GM18867 (cell line): Measurements from ENCODE around the gene CBX8.
"Not testable (repeated sequence)": the region's sequence is repeated elsewhere in the genome, so short reads cannot be mapped to it uniquely, and the experiment has no call there.

Experiments used
- ATAC-seq: cut with Tn5 transposase; IDR thresholded peaks from one replicate; pipeline ENCODE4 v1.9.1; 2021; ENCODE audit warnings: mild to moderate bottlenecking, moderate library complexity; ENCODE audit not compliant: unreplicated experiment

CBX8 gene

DNA sequence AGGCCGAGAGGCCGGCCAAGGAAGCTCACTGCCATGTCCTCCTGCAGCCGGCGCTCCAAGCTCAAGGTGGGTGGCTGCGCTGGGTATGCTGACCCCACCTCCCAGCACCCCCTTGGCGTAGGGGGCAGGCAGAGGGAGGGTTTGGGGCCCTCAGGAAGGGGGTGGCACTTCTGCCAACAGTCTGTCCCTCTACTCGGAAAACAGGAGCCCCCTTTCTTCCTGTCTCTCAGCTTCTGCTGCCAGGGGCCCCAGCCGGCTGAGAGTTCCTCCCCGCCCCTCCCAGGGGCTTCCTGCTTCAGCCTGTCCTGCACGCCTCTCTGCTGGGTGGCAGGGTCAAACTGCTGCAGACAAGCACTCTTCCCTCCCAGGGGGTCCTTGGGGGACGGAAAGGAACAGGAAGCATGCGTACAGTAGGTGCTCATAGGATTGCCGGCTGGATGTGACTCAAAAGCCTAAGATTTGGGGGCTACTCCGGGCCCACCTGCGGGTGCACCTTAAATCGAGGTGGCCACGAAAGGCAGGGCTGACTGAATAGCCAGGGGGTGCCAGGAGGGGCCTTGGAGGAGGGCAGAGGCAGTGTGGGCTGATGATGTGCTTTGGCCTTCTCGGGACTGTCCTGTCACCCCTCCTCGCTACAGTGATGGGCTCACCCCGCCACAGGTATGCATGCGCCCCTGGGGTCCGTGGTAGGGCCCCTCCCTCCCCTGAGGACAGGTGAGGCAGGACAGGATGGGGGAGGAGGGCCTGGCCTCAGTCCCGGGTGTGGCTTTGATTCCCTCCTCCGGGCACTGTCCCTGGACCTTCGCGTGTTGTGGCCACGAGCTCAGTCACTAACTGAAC, 14.9 kb downstream of the CBX8 start:
- ATAC-seq: no peak

- ATAC-seq: no peak
These were observed 15.7 kb downstream of the CBX8 start for GRCh38 chr17:79781012-79781650.

- ATAC-seq: no peak
These were observed 17.1 kb downstream of the CBX8 start for GRCh38 chr17:79779661-79780365.

DNA sequence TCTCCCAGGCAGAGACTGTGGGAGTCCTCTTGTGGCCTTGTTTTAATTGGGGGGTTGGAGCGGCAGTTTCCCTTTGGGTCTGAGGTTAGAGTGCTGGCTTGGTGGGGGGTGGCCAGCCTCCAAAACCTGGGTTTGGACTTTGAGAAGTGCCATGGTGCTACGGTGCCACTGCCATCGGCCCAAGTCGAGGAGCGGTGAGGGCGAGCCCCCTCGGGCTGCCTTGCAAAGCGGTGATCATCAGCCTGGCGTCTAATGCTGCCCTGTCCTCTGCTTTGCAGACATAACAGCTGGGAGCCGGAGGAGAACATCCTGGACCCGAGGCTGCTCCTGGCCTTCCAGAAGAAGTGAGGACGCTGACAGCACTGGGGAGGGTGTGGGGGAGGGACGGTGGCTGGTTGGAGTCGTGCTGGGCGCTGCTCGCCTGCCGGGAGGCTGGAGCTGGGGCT, 17.8 kb downstream of the CBX8 start:
- no peak for ATAC-seq

- no peak for ATAC-seq
These were observed 18.3 kb downstream of the CBX8 start for GRCh38 chr17:79778504-79779083.

GRCh38 chr17:79777894-79778503, 18.9 kb downstream of the CBX8 start, which contains the start of gene CBX2:
Gene CBX2 (plus strand): TSS chr17:79778148. CDS start chr17:79778236, 88 bp downstream.
- ATAC-seq: peak; percentile 73

DNA sequence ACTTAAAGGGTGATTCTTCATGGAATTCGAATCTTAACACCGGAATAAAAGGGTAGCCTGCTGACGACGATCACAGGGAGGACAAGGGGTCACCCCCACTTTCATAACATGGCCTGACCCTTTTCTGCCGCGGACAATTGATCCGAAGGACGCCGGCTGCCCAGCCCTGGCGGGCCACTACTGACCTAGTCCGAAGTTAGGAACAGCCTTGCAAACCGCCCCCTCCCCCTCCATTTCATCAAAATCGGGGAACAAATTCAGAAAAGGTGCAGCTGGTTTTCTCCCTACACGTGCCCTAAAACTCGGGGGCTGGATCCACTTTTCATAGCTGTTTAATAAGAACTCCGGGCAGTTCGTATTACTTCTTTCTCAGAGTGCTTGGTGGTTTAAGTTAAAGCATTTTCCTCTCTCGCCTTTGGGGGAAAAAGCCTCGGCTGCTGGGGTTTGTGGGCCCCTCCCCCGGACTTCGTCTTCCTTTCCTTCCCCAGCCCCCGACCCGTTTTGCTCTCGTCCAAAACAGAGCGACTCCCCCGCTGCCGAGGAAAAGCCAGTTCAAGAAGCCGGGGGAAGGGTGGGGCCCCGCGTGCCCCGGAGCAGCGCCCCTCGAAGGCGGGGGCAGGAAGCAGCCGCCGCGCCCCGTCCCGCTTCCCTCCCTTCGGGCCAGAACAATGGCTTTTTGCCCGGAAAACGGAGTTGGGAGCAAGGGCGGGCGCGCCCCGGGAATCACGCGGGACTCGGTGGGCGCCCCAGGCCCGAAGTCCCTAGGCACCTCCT, 19.6 kb downstream of the CBX8 start:
- no peak for ATAC-seq

- no peak for ATAC-seq
These were observed 20.3 kb downstream of the CBX8 start for GRCh38 chr17:79776376-79777119.

GRCh38 chr17:79775632-79776031, 21.2 kb downstream of the CBX8 start:
- ATAC-seq: no peak

GRCh38 chr17:79774561-79774975, 22.3 kb downstream of the CBX8 start:
- no peak for ATAC-seq

DNA sequence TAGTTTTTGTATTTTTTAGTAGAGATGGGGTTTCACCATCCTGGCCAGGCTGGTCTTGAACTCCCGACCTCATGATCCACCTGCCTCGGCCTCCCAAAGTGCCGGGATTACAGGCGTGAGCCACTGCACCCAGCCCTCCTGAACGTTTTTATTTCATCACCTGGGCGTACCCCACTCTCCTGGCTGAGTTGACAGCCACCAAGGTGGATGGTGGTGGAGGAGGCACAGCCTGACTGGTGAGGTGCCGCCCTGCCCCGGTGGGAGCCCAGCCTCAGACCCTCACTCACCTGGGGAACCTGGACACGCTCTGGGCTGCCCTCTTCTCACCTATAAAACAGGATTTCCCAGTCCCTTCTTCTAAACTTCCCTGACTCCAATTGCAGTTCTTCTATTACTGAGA, 24.2 kb downstream of the CBX8 start:
- ATAC-seq: not testable (repeated sequence)

DNA sequence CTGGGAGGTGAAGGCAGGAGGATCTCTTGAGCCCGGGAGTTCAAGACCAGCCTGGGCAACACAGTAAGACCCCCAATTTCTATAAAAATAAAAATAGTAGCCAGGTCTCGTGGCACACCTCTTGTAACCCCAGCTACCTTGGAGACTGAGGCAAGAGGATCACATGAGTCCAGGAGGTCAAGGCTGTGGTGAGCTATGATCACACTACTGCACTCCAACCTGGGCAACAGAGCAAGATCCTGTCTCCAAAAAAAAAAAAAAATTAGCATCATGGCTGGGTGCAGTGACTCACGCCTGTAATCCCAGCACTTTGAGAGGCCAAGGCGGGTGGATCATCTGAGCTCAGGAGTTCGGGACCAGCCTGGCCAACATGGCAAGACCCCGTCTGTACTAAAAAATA, 25.6 kb downstream of the CBX8 start:
- no peak for ATAC-seq

GRCh38 chr17:79769570-79770506, 27.0 kb downstream of the CBX8 start:
- no peak for ATAC-seq

GRCh38 chr17:79765708-79766107, 31.2 kb downstream of the CBX8 start:
- no peak for ATAC-seq

GRCh38 chr17:79761894-79762589, 34.8 kb downstream of the CBX8 start:
- no peak for ATAC-seq

DNA sequence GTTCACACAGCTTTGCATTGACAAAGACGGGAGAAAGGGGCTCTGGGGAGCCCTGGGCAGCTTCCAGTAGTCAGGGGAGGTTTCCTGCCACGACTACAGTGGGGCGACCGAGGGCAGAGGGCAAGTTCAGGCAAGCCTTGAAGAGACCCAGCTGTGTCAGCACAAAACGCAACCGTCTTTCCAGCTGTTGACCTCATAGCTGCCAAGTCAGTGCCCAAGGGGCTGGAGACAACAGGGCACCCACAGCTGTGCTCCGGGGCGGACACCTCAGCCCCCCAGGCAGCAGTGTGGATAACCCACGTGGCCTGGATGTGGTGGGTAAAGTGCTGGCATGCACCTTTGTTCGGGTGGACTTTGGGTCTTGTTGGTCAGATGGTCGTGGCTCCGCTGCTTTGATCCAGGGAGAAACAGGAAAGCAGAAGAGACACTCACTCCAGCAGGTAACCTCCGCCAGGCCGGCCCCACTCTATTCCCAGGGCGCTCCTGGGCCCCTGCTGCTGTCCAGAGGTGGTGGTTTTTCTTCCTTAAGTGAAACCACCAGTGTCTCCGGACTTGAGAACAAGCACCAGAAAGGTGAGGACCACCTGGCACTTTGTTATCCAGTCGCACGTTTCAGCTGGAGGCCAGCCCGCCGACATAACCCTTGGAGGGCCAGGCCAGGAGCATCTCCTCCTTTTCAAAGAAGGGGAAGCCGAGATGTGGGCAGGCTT, 36.5 kb downstream of the CBX8 start:
- no peak for ATAC-seq

- no peak for ATAC-seq
These were observed 38.6 kb downstream of the CBX8 start for GRCh38 chr17:79758271-79758670.
